Fibroblast of the aortic adventitia (primary cell): ENCODE measurements around the gene KIAA1217. TPM values are rescaled to one million over a fixed set of nuclear protein-coding genes. Genes with fewer than 3 reads are reported as not detected.

Source experiments
- DNase-seq: peaks from one replicate; pipeline ENCODE4 v3.0.0-alpha.2; 2010; ENCODE audit warnings: low read depth
- H3K4me3 ChIP-seq: 2 replicates; pipeline ENCODE4 v1.5.1; 2011; ENCODE audit warnings: low read depth, mild to moderate bottlenecking, control low read depth, low read length, moderate library complexity
- CTCF ChIP-seq: IDR thresholded peaks from 2 replicates; pipeline ENCODE4 v1.5.1; 2011; ENCODE audit warnings: mild to moderate bottlenecking, low read length, control low read depth, inconsistent platforms; ENCODE audit not compliant: insufficient read depth
- total RNA-seq: library from RNA; depleted of rRNA; stranded (reverse); fragments of >200 nt; gene quantifications from 2 replicates; pipeline ENCODE4 v1.2.3, GENCODE V29; 2012; ENCODE audit warnings: low replicate concordance

Gene KIAA1217
- total RNA-seq, 1 donor: 12.5 TPM

GRCh38 chr10:24214762-24215161 lies 5.8 kb downstream of the KIAA1217 start:
- no peak for TF ChIP-seq CTCF
- no peak for DNase-seq

GRCh38 chr10:24215196-24215595 lies 6.3 kb downstream of the KIAA1217 start:
- peak; percentile 16 for DNase-seq
- TF ChIP-seq CTCF: no peak
- H3K4me3 ChIP-seq: no peak overlapping the region

More at GRCh38 chr10:24214762-24215161, 5.8 kb downstream of the KIAA1217 start:
- H3K4me3 ChIP-seq: no peak overlapping the region

GRCh38 chr10:24215603-24216002 lies 6.7 kb downstream of the KIAA1217 start:
- TF ChIP-seq CTCF: no peak
- H3K4me3 ChIP-seq: no peak overlapping the region
- no peak for DNase-seq

- TF ChIP-seq CTCF: no peak
- no peak for DNase-seq
- no peak overlapping the region for H3K4me3 ChIP-seq
These were observed 11.0 kb downstream of the KIAA1217 start for GRCh38 chr10:24219963-24220362.

- H3K4me3 ChIP-seq: no peak overlapping the region
- no peak for TF ChIP-seq CTCF
- no peak for DNase-seq
These were observed 14.4 kb downstream of the KIAA1217 start for GRCh38 chr10:24223341-24223740.

GRCh38 chr10:24223953-24224352 lies 15.0 kb downstream of the KIAA1217 start:
- DNase-seq: peak; percentile 14

More at GRCh38 chr10:24223953-24224352, 15.0 kb downstream of the KIAA1217 start:
- TF ChIP-seq CTCF: no peak
- no peak overlapping the region for H3K4me3 ChIP-seq
